HepG2 (cell line): ENCODE results near the gene PTPRCAP. TPM values are rescaled to one million over a fixed set of nuclear protein-coding genes. Genes with fewer than 3 reads are reported as not detected.

ENCODE experiments used
- ATAC-seq: fragments of 200-7000 bp; cut with Tn5 transposase; 3 replicates; pipeline ENCODE4 v1.9.1; 2020; ENCODE audit warnings: mild to moderate bottlenecking, moderate library complexity
- BruUV-seq: library from RNA; stranded (reverse); fragments of 400-500 nt; replicated peaks from 2 replicates; lab custom pipeline; 2021; lab: Mats Ljungman, UMichigan
- CTCF ChIA-PET: fragments of 300-600 bp; formaldehyde crosslinking; extraction: SDS; loops from one replicate; lab custom pipeline; 2021; ENCODE audit warnings: low total read pairs, inconsistent platforms, low intra/inter-chr PET ratio; lab: Yijun Ruan, JAX
- POLR2A ChIA-PET: fragments of 350-600 bp; sonication (Branson Sonifier 250); formaldehyde crosslinking; loops from one replicate; lab custom pipeline; 2020; ENCODE audit warnings: antibody characterized with exemption, inconsistent platforms; lab: Yijun Ruan, JAX
- DNase-seq: peaks from one replicate; pipeline ENCODE4 v3.0.0-alpha.2; 2015; ENCODE audit warnings: low spot score
- FAIRE-seq: peaks from 3 replicates; lab custom pipeline; 2011; peaks lifted over from hg19 to GRCh38; lab: Jason Lieb, UNC
- H2AFZ ChIP-seq: one replicate; pipeline ENCODE4 v1.6.1; 2011; ENCODE audit warnings: low read length, inconsistent platforms
- H3K27ac ChIP-seq: fragments of 300-600 bp; 3 replicates; pipeline ENCODE4 v1.8.0; 2011; ENCODE audit warnings: mixed run types, mild to moderate bottlenecking, mixed read lengths, low read length, inconsistent platforms; ENCODE audit not compliant: insufficient read depth; ENCODE audit errors: extremely low read length
- H3K27me3 ChIP-seq, 2 experiments: fragments of 200-600 bp in 1 of 2; 2 replicates in 1 of 2; 3 replicates in 1 of 2; pipeline versions ENCODE4 v1.6.0 to v1.8.0; 2011; ENCODE audit warnings: low read length in 2 of 2, mild to moderate bottlenecking in 2 of 2, moderate library complexity in 2 of 2, inconsistent platforms in 1 of 2; ENCODE audit not compliant: insufficient read depth in 2 of 2, control insufficient read depth in 1 of 2
- H3K36me3 ChIP-seq, 2 experiments: fragments of 200-600 bp in 1 of 2; replicated peaks in 1 of 2; 2 replicates in 1 of 2; 3 replicates in 1 of 2; pipeline versions ENCODE4 v1.5.1 to v1.8.0; 2011; ENCODE audit warnings: low read length in 2 of 2, inconsistent platforms in 1 of 2; ENCODE audit not compliant: insufficient read depth in 2 of 2, control insufficient read depth in 1 of 2
- H3K4me1 ChIP-seq: 2 replicates; pipeline ENCODE4 v1.5.1; 2012; ENCODE audit warnings: low read length, inconsistent platforms; ENCODE audit not compliant: insufficient read depth
- H3K4me2 ChIP-seq: 2 replicates; pipeline ENCODE4 v1.6.0; 2011; ENCODE audit warnings: low read depth, low read length, inconsistent platforms
- H3K4me3 ChIP-seq, 3 experiments: fragments of 200-600 bp in 1 of 3; sonication (generic), shearing (Covaris generic) in 1 of 3; replicated peaks in 1 of 3; 2 replicates each; pipeline ENCODE4 v1.5.1; 2011 to 2016; ENCODE audit warnings: low read length in 3 of 3, inconsistent platforms in 2 of 3, low read depth in 2 of 3, mild to moderate bottlenecking in 2 of 3, control low read depth in 1 of 3, mixed read lengths in 1 of 3; ENCODE audit not compliant: insufficient read depth in 1 of 3
- H3K79me2 ChIP-seq: one replicate; pipeline ENCODE4 v1.6.1; 2011; ENCODE audit warnings: low read length, inconsistent platforms; ENCODE audit not compliant: insufficient read depth
- H3K9ac ChIP-seq: 2 replicates; pipeline ENCODE4 v1.6.0; 2011; ENCODE audit warnings: mild to moderate bottlenecking, low read depth, low read length, inconsistent platforms; ENCODE audit not compliant: insufficient read depth
- H3K9me3 ChIP-seq: 2 replicates; pipeline ENCODE4 v1.5.1; 2012; ENCODE audit warnings: mild to moderate bottlenecking, low read length
- H4K20me1 ChIP-seq: 2 replicates; pipeline ENCODE4 v1.6.0; 2011; ENCODE audit warnings: inconsistent platforms, mild to moderate bottlenecking, low read length, moderate library complexity; ENCODE audit not compliant: insufficient read depth
- FOXK1 ChIP-seq: sonication (generic); formaldehyde crosslinking; IDR thresholded peaks from 2 replicates; pipeline ENCODE4 v1.4.0; 2020; ENCODE audit warnings: low read depth, missing genetic modification reagents, borderline replicate concordance
- GLMP ChIP-seq: sonication (generic); formaldehyde crosslinking; IDR thresholded peaks from 2 replicates; pipeline ENCODE4 v1.9.0; 2021; ENCODE audit warnings: missing genetic modification reagents, mild to moderate bottlenecking, borderline replicate concordance
- MEF2D ChIP-seq: sonication (generic); formaldehyde crosslinking; IDR thresholded peaks from 2 replicates; pipeline ENCODE4 v1.5.1; 2020; ENCODE audit warnings: mild to moderate bottlenecking, missing genetic modification reagents
- NFKB2 ChIP-seq: sonication (generic); formaldehyde crosslinking; IDR thresholded peaks from 2 replicates; pipeline ENCODE4 v1.4.0; 2020; ENCODE audit warnings: missing genetic modification reagents, borderline replicate concordance
- NRL ChIP-seq: sonication (generic); formaldehyde crosslinking; IDR thresholded peaks from 2 replicates; pipeline ENCODE4 v1.5.0; 2020; ENCODE audit warnings: missing genetic modification reagents, mild to moderate bottlenecking, moderate library complexity, borderline replicate concordance
- PATZ1 ChIP-seq: sonication (generic); formaldehyde crosslinking; IDR thresholded peaks from 2 replicates; pipeline ENCODE4 v1.4.0; 2020; ENCODE audit warnings: missing genetic modification reagents
- PBX2 ChIP-seq: IDR thresholded peaks from 2 replicates; pipeline ENCODE4 v1.6.1; 2016; ENCODE audit warnings: control low read depth
- PITX1 ChIP-seq: sonication (generic); formaldehyde crosslinking; IDR thresholded peaks from 2 replicates; pipeline ENCODE4 v1.5.1; 2020; ENCODE audit warnings: mild to moderate bottlenecking, missing genetic modification reagents
- SRSF9 ChIP-seq: fragments of 200-400 bp; formaldehyde crosslinking; IDR thresholded peaks from 2 replicates; pipeline ENCODE4 v1.6.1; 2018; ENCODE audit warnings: borderline replicate concordance, mild to moderate bottlenecking, low read depth, low read length; ENCODE audit not compliant: insufficient read depth, poor library complexity, severe bottlenecking
- ZNF34 ChIP-seq: sonication (generic); formaldehyde crosslinking; IDR thresholded peaks from 2 replicates; pipeline ENCODE4 v1.4.0; 2020; ENCODE audit warnings: mild to moderate bottlenecking, missing genetic modification reagents, borderline replicate concordance
- ZNF687 ChIP-seq: sonication (generic); formaldehyde crosslinking; IDR thresholded peaks from 2 replicates; pipeline ENCODE4 v1.5.1; 2020; ENCODE audit warnings: mild to moderate bottlenecking, missing genetic modification reagents, moderate library complexity
- ZNF772 ChIP-seq: sonication (generic); formaldehyde crosslinking; IDR thresholded peaks from 2 replicates; pipeline ENCODE4 v1.5.0; 2020; ENCODE audit warnings: mild to moderate bottlenecking, missing genetic modification reagents
- WGBS: methylation state at CpG from one replicate; pipeline ENCODE4 v1.1.6; 2017; ENCODE audit warnings: low lambda C conversion rate; 5-methylcytosine and 5-hydroxymethylcytosine counted together
- in situ Hi-C: cut with HindIII; loops from 2 replicates; pipeline ENCODE4 v1.10.0; 2017; ENCODE audit warnings: low pct_unique_long_range_greater_than_20kb; ENCODE audit not compliant: extremely low pct_ligation_motif_present
- intact Hi-C: fragments of 100-400 bp; cut with micrococcal nuclease; formaldehyde crosslinking; loops from one replicate; pipeline ENCODE4 v1.10.0; 2022; ENCODE audit not compliant: unreplicated experiment
- polyA plus RNA-seq, 8 experiments: library from polyadenylated mRNA; depleted of rRNA in 3 of 8; stranded (reverse) in 7 of 8; unstranded in 1 of 8; fragments of >200 nt; fragmentation: Illumina TruSeq in 4 of 8; extraction: Trizol in 4 of 8; gene quantifications; 2 replicates each; pipeline versions ENCODE4 v1.2.1 to v1.2.3, GENCODE V29; 2011 to 2016; ENCODE audit warnings: low read depth in 4 of 8, missing spikeins in 1 of 8, mixed read lengths in 1 of 8; ENCODE audit not compliant: insufficient read depth in 1 of 8
- total RNA-seq, 5 experiments: library from RNA; depleted of rRNA; stranded (reverse); fragments of >200 nt; fragmentation: Illumina TruSeq; extraction: Trizol; gene quantifications; 2 replicates each; pipeline ENCODE4 v1.2.3, GENCODE V29; 2016; ENCODE audit warnings: low read depth in 1 of 5
- TF ChIP-seq, protein P1 (sequence below): sonication (generic); formaldehyde crosslinking; IDR thresholded peaks from 2 replicates; pipeline ENCODE4 v1.4.0; 2020; ENCODE audit warnings: mild to moderate bottlenecking, missing genetic modification reagents
- TF ChIP-seq, protein P2 (sequence below): IDR thresholded peaks from 2 replicates; pipeline ENCODE4 v1.6.1; 2016

PTPRCAP gene
- total and polyA plus RNA-seq, 2 of the 13 experiments (the other 11 are each of a cell fraction or from before 2014, with no cell fraction given): 0.60 to 0.70 TPM

- intact Hi-C loops: no loop called here
- no peak for TF ChIP-seq MEF2D (CRISPR knock-in tag)
- TF ChIP-seq PITX1 (CRISPR knock-in tag): no peak
- TF ChIP-seq NRL (CRISPR knock-in tag): no peak
- peak; percentile 31; the same call in 1 of the 2 replicates for TF ChIP-seq PATZ1 (CRISPR knock-in tag)
- TF ChIP-seq PBX2 (CRISPR knock-in tag): no peak
- TF ChIP-seq GLMP (CRISPR knock-in tag): no peak
- TF ChIP-seq FOXK1 (CRISPR knock-in tag): no peak
- peak; percentile 25; the same call in 1 of the 2 replicates for TF ChIP-seq ZNF687 (CRISPR knock-in tag)
- TF ChIP-seq SRSF9: no peak
- no peak for TF ChIP-seq NFKB2 (CRISPR knock-in tag)
- 0 out of 2 replicates have a peak, but pooled peaks have one; percentile 34 for TF ChIP-seq ZNF34 (CRISPR knock-in tag)
- TF ChIP-seq ZNF772 (CRISPR knock-in tag): 0 out of 2 replicates have a peak, but pooled peaks have one; percentile 43
- TF ChIP-seq, protein P1, sequence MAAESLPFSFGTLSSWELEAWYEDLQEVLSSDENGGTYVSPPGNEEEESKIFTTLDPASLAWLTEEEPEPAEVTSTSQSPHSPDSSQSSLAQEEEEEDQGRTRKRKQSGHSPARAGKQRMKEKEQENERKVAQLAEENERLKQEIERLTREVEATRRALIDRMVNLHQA: no peak
- TF ChIP-seq, protein P2, sequence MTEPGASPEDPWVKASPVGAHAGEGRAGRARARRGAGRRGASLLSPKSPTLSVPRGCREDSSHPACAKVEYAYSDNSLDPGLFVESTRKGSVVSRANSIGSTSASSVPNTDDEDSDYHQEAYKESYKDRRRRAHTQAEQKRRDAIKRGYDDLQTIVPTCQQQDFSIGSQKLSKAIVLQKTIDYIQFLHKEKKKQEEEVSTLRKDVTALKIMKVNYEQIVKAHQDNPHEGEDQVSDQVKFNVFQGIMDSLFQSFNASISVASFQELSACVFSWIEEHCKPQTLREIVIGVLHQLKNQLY (CRISPR knock-in tag): no peak
These were observed 27.1 kb downstream of the PTPRCAP start for GRCh38 chr11:67410369-67410831.

More at GRCh38 chr11:67410369-67410831, 27.1 kb downstream of the PTPRCAP start:
- H3K27ac ChIP-seq: no peak overlapping the region
- H3K4me1 ChIP-seq: peaks cover 53% of the 10 kb centered on the region
- no peaks in the 10 kb centered on the region for H3K36me3 ChIP-seq
- H3K27me3 ChIP-seq: peaks cover 8 to 44% of the 10 kb centered on the region in 2 experiments; a peak in 4 of 5 replicates
- H3K4me2 ChIP-seq: peak overlapping the region; percentile 74
- no TSS peak for BruUV-seq
- in situ Hi-C loops: no loop called here
- H3K9ac ChIP-seq: no peak overlapping the region; the same call in 1 of the 2 replicates
- peak overlapping the region in 2 of 3 experiments; percentile 12 to 56; a peak in 2 of 6 replicates for H3K4me3 ChIP-seq
- H3K9me3 ChIP-seq: no peaks in the 10 kb centered on the region
- no peak for DNase-seq
- no peak for ATAC-seq
- 0% methylated on average over 2 of the region's 15 CpGs for WGBS
- ChIA-PET CTCF (no interaction called here), POLR2A (no interaction called here)
- H2AFZ ChIP-seq: no peak overlapping the region
- no peak for FAIRE-seq
- H3K79me2 ChIP-seq: no peaks in the 10 kb centered on the region
- H4K20me1 ChIP-seq: no peaks in the 10 kb centered on the region
